ENCODE results near the gene KCNMA1.
A peak's percentile ranks its signal among the peaks of the same experiment; 100 is the strongest.

Gene KCNMA1

DNA sequence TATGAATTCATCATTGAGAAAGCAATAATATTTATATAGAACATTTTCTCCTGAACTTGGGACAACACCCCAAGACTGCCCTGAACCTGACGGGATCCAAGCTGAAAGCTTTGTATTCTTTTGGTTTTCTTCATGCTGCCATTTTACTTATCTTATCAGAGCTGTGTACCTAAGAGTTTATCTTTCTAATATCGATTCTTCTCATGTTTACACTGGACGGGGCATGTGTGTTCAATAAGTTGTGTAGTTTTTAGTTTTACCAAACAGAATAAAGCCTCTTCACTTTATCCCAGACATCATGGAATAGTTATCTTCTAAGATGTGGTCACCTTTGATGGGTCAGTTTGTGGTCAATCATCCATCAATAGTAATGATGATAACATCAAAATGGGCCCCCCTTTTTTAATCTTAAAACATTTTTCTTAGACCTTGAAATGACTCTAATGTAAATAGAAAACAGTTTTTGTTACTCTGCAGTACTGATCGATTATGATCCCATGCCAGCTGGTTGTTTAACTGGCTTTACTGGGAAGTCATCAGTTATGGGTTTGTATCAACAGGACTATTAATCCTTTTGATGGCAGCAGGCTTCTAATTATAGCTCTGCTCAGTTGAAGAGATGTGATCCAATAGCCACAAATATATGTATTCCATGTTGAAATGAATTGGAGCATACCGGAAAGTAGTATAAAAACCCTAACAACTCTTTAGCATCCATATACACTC lies 446.1 kb downstream of the KCNMA1 start:
- no peak for DNase-seq

GRCh38 chr10:77190291-77190690 lies 447.3 kb downstream of the KCNMA1 start:
- DNase-seq: no peak

DNA sequence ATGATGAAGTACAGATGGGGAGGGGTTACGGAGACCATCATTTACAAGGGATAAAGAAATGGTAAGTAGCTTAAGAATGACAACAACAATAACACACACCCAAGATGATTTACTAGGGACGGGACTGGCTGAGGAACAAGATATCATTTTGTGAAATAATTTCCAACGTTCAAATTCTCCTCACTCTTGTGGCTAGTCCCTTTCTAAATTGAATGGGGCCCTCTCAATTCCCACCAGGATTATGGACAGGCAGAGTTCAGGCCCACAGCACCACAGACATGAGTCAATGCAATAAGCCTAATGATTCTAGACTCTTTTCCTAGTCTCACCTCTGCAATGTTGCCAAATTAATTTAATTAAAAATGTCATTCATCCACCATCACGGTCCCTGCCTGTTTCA lies 448.1 kb downstream of the KCNMA1 start:
- no peak for DNase-seq

DNA sequence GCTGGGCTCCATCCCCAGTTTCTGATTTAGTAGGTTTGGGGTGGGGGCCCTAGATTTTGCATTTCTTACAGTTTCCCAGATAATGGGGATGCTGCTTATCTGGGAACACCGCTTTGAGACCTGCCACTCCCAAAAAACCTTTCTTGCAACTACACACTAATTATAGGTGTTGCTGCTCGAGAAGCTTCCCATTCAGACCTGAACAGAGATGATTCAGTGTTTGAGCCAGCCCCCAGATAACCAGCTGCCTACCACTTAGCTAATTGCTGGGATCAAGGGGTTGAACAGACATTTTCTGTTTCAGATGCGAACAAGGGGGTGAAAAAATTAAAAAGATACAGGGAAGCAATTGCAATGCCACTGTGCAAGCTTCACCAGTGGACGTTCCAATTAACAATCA lies 448.5 kb downstream of the KCNMA1 start:
- DNase-seq: no peak

- no peak for DNase-seq
Observed at GRCh38 chr10:77188521-77188920, 449.1 kb downstream of the KCNMA1 start.

- no peak for DNase-seq
Observed at GRCh38 chr10:77188000-77188395, 449.6 kb downstream of the KCNMA1 start.

GRCh38 chr10:77187376-77187999 lies 450.1 kb downstream of the KCNMA1 start:
- DNase-seq: no peak

GRCh38 chr10:77186936-77187335 lies 450.7 kb downstream of the KCNMA1 start:
- DNase-seq: no peak

DNA sequence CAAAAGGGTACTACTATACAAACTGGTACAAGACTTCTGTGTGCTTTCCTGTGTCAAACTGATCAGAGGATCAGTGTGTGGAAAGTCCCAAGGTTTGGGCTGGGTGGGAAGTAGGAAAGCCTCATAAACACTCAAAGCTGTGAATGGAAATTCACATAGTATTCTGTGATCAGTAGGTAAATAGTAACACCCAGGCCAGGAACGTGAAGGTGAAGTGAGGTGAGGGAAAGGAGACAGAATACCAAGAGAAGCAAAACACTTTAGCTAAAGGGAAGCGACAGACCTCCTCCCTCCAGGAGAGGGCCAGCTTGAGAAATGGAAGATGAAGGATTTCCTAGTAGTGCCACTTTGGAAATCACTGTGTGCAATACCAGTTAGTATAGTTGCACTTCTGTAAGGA lies 451.9 kb downstream of the KCNMA1 start:
- DNase-seq: no peak

DNA sequence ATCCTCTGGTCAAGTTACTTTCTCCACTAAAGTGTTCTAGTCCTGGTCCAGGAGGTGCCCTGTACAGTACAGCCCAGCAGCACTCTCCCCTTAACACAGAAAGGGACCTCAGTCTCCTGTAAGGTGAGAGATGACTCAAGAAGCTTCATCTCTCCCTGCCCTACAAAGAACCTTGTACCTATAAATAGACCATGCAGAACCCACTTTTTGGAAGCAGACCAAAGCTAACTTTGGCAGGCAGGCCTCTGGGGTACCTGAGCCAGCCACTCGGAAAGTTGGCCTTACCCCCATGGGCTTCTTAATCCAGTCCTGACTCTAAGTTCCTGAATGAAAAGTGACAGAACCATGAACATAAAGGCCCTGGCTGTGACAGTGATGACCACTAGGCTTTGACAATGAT lies 454.8 kb downstream of the KCNMA1 start:
- no peak for DNase-seq

- no peak for DNase-seq
Observed at GRCh38 chr10:77180794-77181193, 456.8 kb downstream of the KCNMA1 start.

DNA sequence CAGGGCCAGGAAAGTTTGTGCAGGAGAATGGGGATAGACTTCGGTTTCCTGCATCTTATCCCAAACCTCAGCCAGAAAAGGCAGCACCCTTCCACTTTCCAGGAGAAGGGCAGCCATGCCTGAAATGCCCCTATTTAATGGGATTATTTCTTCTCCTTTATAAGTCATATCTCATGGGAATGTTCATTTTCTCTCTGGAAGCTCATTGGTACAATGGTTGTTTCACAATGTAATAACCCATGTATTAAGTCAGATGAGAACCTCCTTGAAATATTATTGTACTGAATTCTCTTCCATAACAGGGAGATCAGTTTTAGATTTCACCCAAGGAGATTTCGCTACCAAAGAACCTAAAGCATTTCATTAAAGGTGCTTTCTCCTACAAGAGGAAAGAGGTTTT lies 457.5 kb downstream of the KCNMA1 start:
- DNase-seq: no peak

DNA sequence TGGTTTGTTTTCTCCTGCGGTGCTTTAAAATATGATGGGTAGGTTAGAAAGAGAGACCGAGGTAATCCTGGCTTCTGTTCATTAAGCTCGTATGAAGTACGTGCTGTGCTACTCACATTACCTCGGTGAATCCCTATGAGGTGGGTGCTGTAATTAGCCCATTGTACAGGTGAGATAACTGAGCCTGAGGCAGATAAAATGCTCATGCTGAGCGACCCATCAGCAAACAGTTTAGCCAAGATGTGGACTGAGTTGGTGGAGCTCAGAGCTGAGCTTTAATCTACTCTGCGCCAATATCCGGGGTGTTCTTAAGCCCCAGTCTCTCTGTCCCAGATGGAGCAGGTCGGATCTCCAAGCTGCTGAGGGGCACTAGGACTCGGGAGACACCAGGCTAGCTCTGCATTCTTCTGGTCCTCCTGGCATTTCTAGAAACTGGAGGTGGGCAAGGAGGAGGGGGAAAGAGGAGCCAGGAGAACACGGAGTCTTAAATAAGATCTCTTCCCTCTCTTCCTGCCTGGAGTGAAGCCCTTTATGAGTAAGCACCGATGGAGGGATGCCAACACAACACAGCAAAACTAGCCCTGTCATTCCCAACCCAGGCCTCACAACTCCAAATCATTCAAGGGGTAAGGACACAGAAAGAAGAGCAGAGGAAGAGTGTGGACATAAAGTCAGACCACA lies 458.5 kb downstream of the KCNMA1 start:
- no peak for DNase-seq

GRCh38 chr10:77177589-77177988 lies 460.0 kb downstream of the KCNMA1 start:
- DNase-seq: no peak

- DNase-seq: no peak
Observed at GRCh38 chr10:77177161-77177560, 460.4 kb downstream of the KCNMA1 start.

DNA sequence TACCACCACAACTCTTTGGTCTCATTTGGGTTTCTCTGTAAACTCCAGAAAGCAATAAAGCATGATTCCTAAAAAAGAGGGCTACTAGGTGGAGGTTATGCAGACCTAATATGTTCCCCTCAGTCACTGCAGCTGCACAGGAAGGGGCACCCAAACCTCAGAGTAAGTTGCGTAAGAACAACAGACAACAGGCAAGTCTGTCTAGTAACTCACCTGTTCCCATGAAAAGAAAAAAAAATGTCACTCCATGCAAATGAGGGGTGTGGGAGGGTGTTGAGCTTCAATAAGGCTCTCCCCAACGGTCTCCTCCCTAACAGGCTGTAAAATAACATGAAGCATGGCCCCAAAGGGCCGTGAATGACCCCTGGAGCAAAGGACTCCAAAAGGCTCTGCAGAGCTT lies 461.4 kb downstream of the KCNMA1 start:
- no peak for DNase-seq

DNA sequence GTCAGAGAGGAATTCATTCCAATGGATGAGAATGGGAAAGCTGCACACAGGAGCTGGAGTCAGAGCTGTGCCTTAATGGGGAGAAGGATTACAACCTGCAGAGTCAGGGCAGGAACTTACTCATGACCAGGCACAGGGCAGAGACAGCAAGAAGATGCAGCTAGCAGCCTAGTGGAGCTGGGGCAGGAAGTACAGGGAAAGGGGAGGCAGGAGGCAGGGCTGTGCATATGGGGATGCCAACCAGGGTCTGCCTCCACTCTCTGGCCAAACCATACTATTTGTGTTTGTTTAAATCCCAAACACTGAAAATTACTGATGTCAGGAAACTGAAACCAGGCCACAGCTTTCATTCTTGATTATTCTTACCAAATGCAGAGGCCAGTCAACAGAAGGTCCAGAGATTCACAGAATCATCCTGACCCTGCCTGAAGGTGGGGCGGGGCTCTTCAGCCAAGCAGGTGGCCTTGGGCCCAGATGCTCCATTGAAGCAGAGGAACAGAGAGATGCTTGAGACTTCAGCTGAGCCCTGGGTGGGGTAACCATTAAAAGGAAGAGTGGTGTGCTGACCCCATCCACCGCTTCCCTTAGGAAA lies 461.9 kb downstream of the KCNMA1 start:
- no peak for DNase-seq

GRCh38 chr10:77173615-77174461 lies 463.8 kb downstream of the KCNMA1 start:
- DNase-seq: peak; percentile 78

DNA sequence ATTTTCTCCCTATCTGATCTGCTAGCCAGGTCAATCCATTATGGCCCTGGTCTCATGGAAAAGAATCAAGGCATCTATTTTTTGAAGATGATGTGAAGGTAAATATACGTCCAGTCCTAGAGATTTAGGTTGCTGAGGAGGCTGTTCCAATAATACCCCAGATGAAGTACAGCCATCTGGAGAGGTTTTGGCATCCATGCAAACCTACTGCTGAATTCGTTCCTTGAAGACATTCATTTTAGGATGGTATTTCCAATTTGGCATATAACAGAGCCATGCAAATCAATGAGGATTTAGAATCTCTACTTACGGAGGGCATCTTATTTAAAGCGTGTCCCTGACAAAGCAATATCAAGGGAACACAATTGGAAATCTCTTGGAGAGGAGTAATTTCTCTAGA lies 465.5 kb downstream of the KCNMA1 start:
- DNase-seq: no peak

- no peak for DNase-seq
Observed at GRCh38 chr10:77168861-77169260, 468.7 kb downstream of the KCNMA1 start.

DNA sequence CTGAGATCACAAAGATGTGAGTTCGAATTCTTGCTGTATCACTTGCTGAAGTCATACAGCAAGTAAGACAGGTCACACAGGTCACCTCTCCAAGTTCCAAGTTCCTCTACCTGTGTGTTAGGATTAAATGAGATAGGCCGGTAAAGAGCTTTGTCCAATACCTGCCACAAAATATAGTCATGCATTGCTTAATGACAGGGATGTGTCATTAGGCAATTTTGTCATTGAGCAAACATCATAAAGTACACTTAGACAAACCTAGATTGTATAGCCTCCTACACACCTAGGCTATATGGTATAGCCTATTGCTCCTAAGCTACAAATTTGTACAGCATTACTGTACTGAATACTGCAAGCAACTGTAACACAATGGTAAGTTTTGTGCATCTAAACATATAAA lies 469.4 kb downstream of the KCNMA1 start:
- no peak for DNase-seq

DNA sequence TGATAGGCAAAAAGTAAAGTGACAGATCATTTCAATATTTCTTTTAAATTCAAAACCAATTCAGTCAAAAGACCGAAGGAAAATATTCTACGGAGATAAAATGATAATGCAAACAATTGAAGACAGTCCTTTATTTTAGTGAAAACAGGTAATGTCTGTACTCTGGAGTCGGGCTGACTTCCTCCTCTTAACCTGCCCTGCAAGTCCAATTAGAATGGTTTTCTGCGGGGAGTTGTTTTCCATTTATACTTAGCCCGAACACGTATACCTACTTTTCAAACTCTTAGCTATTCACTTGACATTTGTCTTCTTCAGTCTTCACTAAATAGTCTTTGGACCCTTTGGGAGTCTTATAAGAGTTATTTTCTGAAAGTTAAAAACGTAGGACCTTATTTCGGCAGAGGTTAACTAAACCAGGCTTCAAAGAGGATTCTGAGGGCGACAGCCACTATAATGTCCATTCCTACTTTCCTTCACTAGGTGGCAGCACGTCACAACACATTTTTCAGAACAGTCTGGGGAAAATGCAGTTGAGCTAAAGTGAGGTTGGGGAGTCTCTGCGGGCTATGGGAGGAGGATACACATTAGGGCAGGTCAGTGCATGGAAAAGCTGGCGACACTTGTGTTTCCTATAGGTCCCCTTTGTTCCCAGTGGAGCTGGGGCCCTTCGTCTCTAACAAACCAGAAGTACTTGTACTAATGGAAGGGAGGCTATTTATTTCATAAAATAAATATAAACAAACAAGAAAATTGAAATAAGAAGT lies 472.0 kb downstream of the KCNMA1 start:
- peak; percentile 61 for DNase-seq

All from NCI-H1694 treated with DMSO at 0.1 percent for 48 hours (cell line).